ENCODE data around the gene LAMA3.
"Not testable (repeated sequence)": the region's sequence is repeated elsewhere in the genome, so short reads cannot be mapped to it uniquely, and the experiment has no call there.

The LAMA3 gene

GRCh38 chr18:23740105-23740830, 51.0 kb downstream of the LAMA3 start:
- H3K9ac ChIP-seq (ENCODE audit: low read depth, low read length), result no peak overlapping the region
- no peaks in the 10 kb centered on the region for H3K27me3 ChIP-seq (ENCODE audit: insufficient read depth, low read length)
- H3K36me3 ChIP-seq (ENCODE audit: insufficient read depth, low read depth, low read length), result no peaks in the 10 kb centered on the region
- no peak overlapping the region for H3K4me3 ChIP-seq (ENCODE audit: low read length)
- no peaks in the 10 kb centered on the region for H3K4me1 ChIP-seq (ENCODE audit: insufficient read depth, low read length)
- no peaks in the 10 kb centered on the region for H3K9me3 ChIP-seq (ENCODE audit: insufficient read depth, low read depth, low read length)
- no peak overlapping the region for H3K27ac ChIP-seq (ENCODE audit: low read length)

GRCh38 chr18:23741967-23742366, 52.7 kb downstream of the LAMA3 start:
- H3K9ac ChIP-seq (ENCODE audit: low read depth, low read length); H3K4me1 ChIP-seq (ENCODE audit: insufficient read depth, low read length); H3K9me3 ChIP-seq (ENCODE audit: insufficient read depth, low read depth, low read length); H3K27me3 ChIP-seq (ENCODE audit: insufficient read depth, low read length); H3K4me3 ChIP-seq (ENCODE audit: low read length); H3K27ac ChIP-seq (ENCODE audit: low read length); H3K36me3 ChIP-seq (ENCODE audit: insufficient read depth, low read depth, low read length): not testable (repeated sequence)

- Histone ChIP-seq H3K36me3 (ENCODE audit: insufficient read depth, low read depth, low read length) (no peaks in the 10 kb centered on the region), H3K27ac (ENCODE audit: low read length) (no peak overlapping the region), H3K9ac (ENCODE audit: low read depth, low read length) (no peak overlapping the region), H3K4me1 (ENCODE audit: insufficient read depth, low read length) (no peaks in the 10 kb centered on the region), H3K9me3 (ENCODE audit: insufficient read depth, low read depth, low read length) (no peaks in the 10 kb centered on the region), H3K27me3 (ENCODE audit: insufficient read depth, low read length) (no peaks in the 10 kb centered on the region), H3K4me3 (ENCODE audit: low read length) (no peak overlapping the region)
Measured at GRCh38 chr18:23743733-23744333, 54.6 kb downstream of the LAMA3 start.

GRCh38 chr18:23745366-23745765, 56.1 kb downstream of the LAMA3 start:
- Histone ChIP-seq H3K27me3 (ENCODE audit: insufficient read depth, low read length) (no peaks in the 10 kb centered on the region), H3K9ac (ENCODE audit: low read depth, low read length) (no peak overlapping the region)

GRCh38 chr18:23746851-23747250, 57.6 kb downstream of the LAMA3 start:
- Histone ChIP-seq H3K9ac (ENCODE audit: low read depth, low read length) (no peak overlapping the region), H3K4me3 (ENCODE audit: low read length) (no peak overlapping the region), H3K36me3 (ENCODE audit: insufficient read depth, low read depth, low read length) (no peaks in the 10 kb centered on the region), H3K9me3 (ENCODE audit: insufficient read depth, low read depth, low read length) (no peaks in the 10 kb centered on the region), H3K27ac (ENCODE audit: low read length) (no peak overlapping the region), H3K4me1 (ENCODE audit: insufficient read depth, low read length) (no peaks in the 10 kb centered on the region), H3K27me3 (ENCODE audit: insufficient read depth, low read length) (no peaks in the 10 kb centered on the region)

More at GRCh38 chr18:23745366-23745765, 56.1 kb downstream of the LAMA3 start:
- Histone ChIP-seq H3K4me3 (ENCODE audit: low read length) (no peak overlapping the region), H3K4me1 (ENCODE audit: insufficient read depth, low read length) (no peaks in the 10 kb centered on the region), H3K27ac (ENCODE audit: low read length) (no peak overlapping the region), H3K9me3 (ENCODE audit: insufficient read depth, low read depth, low read length) (no peaks in the 10 kb centered on the region), H3K36me3 (ENCODE audit: insufficient read depth, low read depth, low read length) (no peaks in the 10 kb centered on the region)

GRCh38 chr18:23752363-23752762, 63.1 kb downstream of the LAMA3 start:
- no peaks in the 10 kb centered on the region for H3K9me3 ChIP-seq (ENCODE audit: insufficient read depth, low read depth, low read length)

GRCh38 chr18:23752796-23753195, 63.5 kb downstream of the LAMA3 start:
- H3K27me3 ChIP-seq (ENCODE audit: insufficient read depth, low read length), result no peaks in the 10 kb centered on the region; the same call in 1 of the 2 replicates
- no peaks in the 10 kb centered on the region for H3K4me1 ChIP-seq (ENCODE audit: insufficient read depth, low read length)
- no peaks in the 10 kb centered on the region for H3K9me3 ChIP-seq (ENCODE audit: insufficient read depth, low read depth, low read length)
- H3K36me3 ChIP-seq (ENCODE audit: insufficient read depth, low read depth, low read length), result no peaks in the 10 kb centered on the region
- no peak overlapping the region for H3K27ac ChIP-seq (ENCODE audit: low read length)
- no peak overlapping the region for H3K9ac ChIP-seq (ENCODE audit: low read depth, low read length)
- H3K4me3 ChIP-seq (ENCODE audit: low read length), result no peak overlapping the region

More at GRCh38 chr18:23752363-23752762, 63.1 kb downstream of the LAMA3 start:
- Histone ChIP-seq H3K27ac (ENCODE audit: low read length) (no peak overlapping the region), H3K4me1 (ENCODE audit: insufficient read depth, low read length) (no peaks in the 10 kb centered on the region), H3K4me3 (ENCODE audit: low read length) (no peak overlapping the region), H3K9ac (ENCODE audit: low read depth, low read length) (no peak overlapping the region), H3K36me3 (ENCODE audit: insufficient read depth, low read depth, low read length) (no peaks in the 10 kb centered on the region), H3K27me3 (ENCODE audit: insufficient read depth, low read length) (no peaks in the 10 kb centered on the region; the same call in 1 of the 2 replicates)

- H3K4me3 ChIP-seq (ENCODE audit: low read length), result no peak overlapping the region; the same call in 1 of the 2 replicates
- H3K36me3 ChIP-seq (ENCODE audit: insufficient read depth, low read depth, low read length), result no peaks in the 10 kb centered on the region
- no peaks in the 10 kb centered on the region for H3K9me3 ChIP-seq (ENCODE audit: insufficient read depth, low read depth, low read length)
- no peak overlapping the region for H3K27ac ChIP-seq (ENCODE audit: low read length)
- no peaks in the 10 kb centered on the region; the same call in 1 of the 2 replicates for H3K27me3 ChIP-seq (ENCODE audit: insufficient read depth, low read length)
- no peaks in the 10 kb centered on the region for H3K4me1 ChIP-seq (ENCODE audit: insufficient read depth, low read length)
- H3K9ac ChIP-seq (ENCODE audit: low read depth, low read length), result no peak overlapping the region
Measured at GRCh38 chr18:23756590-23757436, 67.6 kb downstream of the LAMA3 start.

GRCh38 chr18:23757437-23757733, 68.1 kb downstream of the LAMA3 start:
- no peaks in the 10 kb centered on the region for H3K9me3 ChIP-seq (ENCODE audit: insufficient read depth, low read depth, low read length)
- H3K27me3 ChIP-seq (ENCODE audit: insufficient read depth, low read length), result no peaks in the 10 kb centered on the region; the same call in 1 of the 2 replicates
- no peak overlapping the region for H3K27ac ChIP-seq (ENCODE audit: low read length)
- H3K36me3 ChIP-seq (ENCODE audit: insufficient read depth, low read depth, low read length), result no peaks in the 10 kb centered on the region
- H3K4me3 ChIP-seq (ENCODE audit: low read length), result no peak overlapping the region; the same call in 1 of the 2 replicates
- H3K9ac ChIP-seq (ENCODE audit: low read depth, low read length), result no peak overlapping the region
- H3K4me1 ChIP-seq (ENCODE audit: insufficient read depth, low read length), result no peaks in the 10 kb centered on the region

- no peaks in the 10 kb centered on the region for H3K4me1 ChIP-seq (ENCODE audit: insufficient read depth, low read length)
- no peak overlapping the region for H3K9ac ChIP-seq (ENCODE audit: low read depth, low read length)
- H3K27me3 ChIP-seq (ENCODE audit: insufficient read depth, low read length), result no peaks in the 10 kb centered on the region; the same call in 1 of the 2 replicates
- no peaks in the 10 kb centered on the region for H3K9me3 ChIP-seq (ENCODE audit: insufficient read depth, low read depth, low read length)
- H3K4me3 ChIP-seq (ENCODE audit: low read length), result no peak overlapping the region
- no peaks in the 10 kb centered on the region for H3K36me3 ChIP-seq (ENCODE audit: insufficient read depth, low read depth, low read length)
- H3K27ac ChIP-seq (ENCODE audit: low read length), result no peak overlapping the region
Measured at GRCh38 chr18:23758281-23758680, 69.0 kb downstream of the LAMA3 start.

- Histone ChIP-seq H3K4me1 (ENCODE audit: insufficient read depth, low read length) (no peaks in the 10 kb centered on the region), H3K4me3 (ENCODE audit: low read length) (no peak overlapping the region), H3K9ac (ENCODE audit: low read depth, low read length) (no peak overlapping the region), H3K27me3 (ENCODE audit: insufficient read depth, low read length) (no peaks in the 10 kb centered on the region; the same call in 1 of the 2 replicates), H3K36me3 (ENCODE audit: insufficient read depth, low read depth, low read length) (no peaks in the 10 kb centered on the region), H3K9me3 (ENCODE audit: insufficient read depth, low read depth, low read length) (no peaks in the 10 kb centered on the region), H3K27ac (ENCODE audit: low read length) (no peak overlapping the region)
Measured at GRCh38 chr18:23761941-23762340, 72.7 kb downstream of the LAMA3 start.

Data from iPS-20b (cell line).